Myocyte (in vitro differentiated cells): ENCODE results near the gene CAP1. TPM values are rescaled to one million over a fixed set of nuclear protein-coding genes. Genes with fewer than 3 reads are reported as not detected.
A peak's percentile ranks its signal among the peaks of the same experiment; 100 is the strongest.

Experiments used
- DNase-seq: peaks from one replicate; pipeline ENCODE4 v3.0.0-alpha.2; 2012; ENCODE audit warnings: low read depth
- total RNA-seq: library from RNA; depleted of rRNA; stranded (reverse); fragments of >200 nt; gene quantifications from 2 replicates; pipeline ENCODE4 v1.2.3, GENCODE V29; 2014

The CAP1 gene
- total RNA-seq, 1 donor from 2014 or later = 122 TPM

- no peak for DNase-seq
These were observed 55.3 kb downstream of the CAP1 start for GRCh38 chr1:40095806-40096205.

GRCh38 chr1:40096646-40096976 lies 56.1 kb downstream of the CAP1 start:
- DNase-seq = no peak

GRCh38 chr1:40096977-40097782 lies 56.7 kb downstream of the CAP1 start, which contains the start of gene PPT1:
Gene PPT1 (minus strand): TSS chr1:40097252. CDS start chr1:40097238, 14 bp downstream.
- DNase-seq = peak; percentile 73

GRCh38 chr1:40102038-40102437 lies 61.5 kb downstream of the CAP1 start:
- no peak for DNase-seq

GRCh38 chr1:40102896-40103295 lies 62.4 kb downstream of the CAP1 start:
- no peak for DNase-seq

GRCh38 chr1:40105028-40105427 lies 64.5 kb downstream of the CAP1 start:
- no peak for DNase-seq

GRCh38 chr1:40107290-40107959 lies 66.9 kb downstream of the CAP1 start:
- no peak for DNase-seq

- DNase-seq = no peak
These were observed 69.9 kb downstream of the CAP1 start for GRCh38 chr1:40110389-40110788.

GRCh38 chr1:40114400-40114799 lies 73.9 kb downstream of the CAP1 start:
- DNase-seq = no peak

GRCh38 chr1:40120128-40120527 lies 79.6 kb downstream of the CAP1 start:
- DNase-seq = no peak

Other genes starting within 250 kb of the CAP1 start
- gene TRIT1, start 157.2 kb upstream of the CAP1 start, total RNA-seq = 30.0 and 51.9 TPM in 2 replicates
- 77.9 and 143 TPM in 2 replicates for gene MYCL, start 138.8 kb upstream of the CAP1 start, total RNA-seq
- 15.9 and 16.4 TPM in 2 replicates for gene MFSD2A, start 85.6 kb upstream of the CAP1 start, total RNA-seq
- 42.0 and 46.4 TPM in 2 replicates for gene PPT1, start 56.5 kb downstream of the CAP1 start, total RNA-seq
- gene RLF, start 120.7 kb downstream of the CAP1 start, total RNA-seq = 20.8 and 22.9 TPM in 2 replicates
- not detected in 2 replicates for gene TMCO2, start 207.2 kb downstream of the CAP1 start, total RNA-seq
- gene ZMPSTE24, start 217.5 kb downstream of the CAP1 start, total RNA-seq = 52.2 and 67.8 TPM in 2 replicates